ENCODE measurements around the gene MACF1.

MACF1 gene

GRCh38 chr1:39398278-39399021 is 194.0 kb downstream of the MACF1 start:
- DNase-seq = peak; percentile 91 to 96 (median 95)

- DNase-seq = no peak
These were observed 196.6 kb downstream of the MACF1 start for GRCh38 chr1:39401106-39401505.

GRCh38 chr1:39404876-39405275 is 200.4 kb downstream of the MACF1 start:
- no peak for DNase-seq

- no peak for DNase-seq
These were observed 200.9 kb downstream of the MACF1 start for GRCh38 chr1:39405358-39405757.

GRCh38 chr1:39406533-39407450 is 202.3 kb downstream of the MACF1 start:
- peak in 1 of 3 donors; percentile 8 for DNase-seq

GRCh38 chr1:39407510-39407895 is 203.0 kb downstream of the MACF1 start:
- DNase-seq = peak; percentile 17 to 40 (median 38)

GRCh38 chr1:39407896-39408640 is 203.6 kb downstream of the MACF1 start:
- DNase-seq = no peak

- peak; percentile 95 to 98 (median 95) for DNase-seq
These were observed 204.2 kb downstream of the MACF1 start for GRCh38 chr1:39408641-39409054.

GRCh38 chr1:39409055-39409816 is 204.7 kb downstream of the MACF1 start:
- peak; percentile 34 to 53 (median 45) for DNase-seq

GRCh38 chr1:39410915-39411436 is 206.5 kb downstream of the MACF1 start:
- DNase-seq = peak; percentile 57 to 71 (median 66)

GRCh38 chr1:39411526-39412478 is 207.3 kb downstream of the MACF1 start:
- DNase-seq = no peak

- no peak for DNase-seq
These were observed 208.4 kb downstream of the MACF1 start for GRCh38 chr1:39412892-39413291.

GRCh38 chr1:39413902-39414528 is 209.5 kb downstream of the MACF1 start:
- DNase-seq = no peak

- no peak for DNase-seq
These were observed 211.1 kb downstream of the MACF1 start for GRCh38 chr1:39415553-39415952.

- no peak for DNase-seq
These were observed 212.1 kb downstream of the MACF1 start for GRCh38 chr1:39416609-39417008.

GRCh38 chr1:39418236-39418635 is 213.7 kb downstream of the MACF1 start:
- DNase-seq = no peak

- DNase-seq = no peak
These were observed 216.0 kb downstream of the MACF1 start for GRCh38 chr1:39420493-39420892.

- no peak for DNase-seq
These were observed 218.1 kb downstream of the MACF1 start for GRCh38 chr1:39422614-39423013.

- no peak for DNase-seq
These were observed 220.7 kb downstream of the MACF1 start for GRCh38 chr1:39425151-39425550.

- DNase-seq = no peak
These were observed 221.1 kb downstream of the MACF1 start for GRCh38 chr1:39425634-39426033.
